DMS53 treated with DMSO at 0.1 percent for 48 hours (cell line): ENCODE measurements around the gene PTPRN2.
"Not testable (repeated sequence)": the region's sequence is repeated elsewhere in the genome, so short reads cannot be mapped to it uniquely, and the experiment has no call there.

Experiments
- DNase-seq: peaks from one replicate; lab custom pipeline; 2025; ENCODE audit not compliant: unreplicated experiment; lab: John Stamatoyannopoulos, UW

The PTPRN2 gene

DNA sequence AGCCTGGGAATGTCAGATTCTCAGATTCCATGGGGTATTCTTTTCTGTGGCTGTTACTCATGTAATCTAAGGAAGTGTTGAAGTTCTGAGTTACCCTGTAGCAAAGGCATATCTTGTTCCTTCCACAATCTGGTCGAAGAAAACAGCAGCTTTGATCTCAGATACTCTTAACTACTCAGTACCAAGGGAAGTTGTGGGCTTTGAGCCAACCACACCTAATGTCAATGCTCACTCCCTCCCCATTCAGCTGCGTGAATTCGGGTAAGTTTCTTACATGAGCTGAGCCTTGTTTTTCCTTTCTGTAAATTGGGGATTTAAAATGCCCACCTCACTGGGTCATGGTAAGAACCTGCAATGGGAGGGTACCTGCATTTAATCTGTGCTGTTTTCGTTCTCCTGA lies 52.5 kb downstream of the PTPRN2 start:
- no peak for DNase-seq

DNA sequence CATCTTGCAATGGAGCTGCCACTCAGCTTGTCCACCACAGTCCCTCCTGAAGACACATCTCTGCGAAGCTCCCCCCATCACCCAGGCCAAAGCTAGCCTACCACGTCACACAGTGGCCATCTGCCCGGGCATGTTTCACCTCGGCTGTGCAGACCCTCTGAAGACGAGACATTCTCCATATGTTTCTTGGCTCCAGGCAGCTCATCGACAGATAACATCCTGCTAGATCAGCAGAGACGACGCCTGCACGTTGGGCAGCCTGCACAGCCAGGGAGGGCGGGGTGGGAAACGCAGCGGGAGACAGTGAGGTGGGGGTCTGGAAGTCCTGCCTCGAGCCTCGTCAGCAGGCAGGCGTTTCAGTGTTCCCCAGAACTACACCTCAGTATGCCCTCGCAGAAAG lies 53.0 kb downstream of the PTPRN2 start:
- DNase-seq, result no peak

DNA sequence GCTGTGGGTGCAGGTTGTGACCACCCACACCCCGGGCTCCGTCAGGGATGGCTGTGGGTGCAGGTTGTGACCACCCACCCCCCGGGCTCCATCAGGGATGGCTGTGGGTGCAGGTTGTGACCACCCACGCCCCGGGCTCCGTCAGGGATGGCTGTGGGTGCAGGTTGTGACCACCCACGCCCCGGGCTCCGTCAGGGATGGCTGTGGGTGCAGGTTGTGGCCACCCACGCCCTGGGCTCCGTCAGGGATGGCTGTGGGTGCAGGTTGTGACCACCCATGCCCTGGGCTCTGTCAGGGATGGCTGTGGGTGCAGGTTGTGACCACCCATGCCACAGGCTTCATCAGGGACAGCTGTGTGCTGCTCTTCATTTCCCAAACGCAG lies 53.5 kb downstream of the PTPRN2 start:
- DNase-seq, result not testable (repeated sequence)

DNA sequence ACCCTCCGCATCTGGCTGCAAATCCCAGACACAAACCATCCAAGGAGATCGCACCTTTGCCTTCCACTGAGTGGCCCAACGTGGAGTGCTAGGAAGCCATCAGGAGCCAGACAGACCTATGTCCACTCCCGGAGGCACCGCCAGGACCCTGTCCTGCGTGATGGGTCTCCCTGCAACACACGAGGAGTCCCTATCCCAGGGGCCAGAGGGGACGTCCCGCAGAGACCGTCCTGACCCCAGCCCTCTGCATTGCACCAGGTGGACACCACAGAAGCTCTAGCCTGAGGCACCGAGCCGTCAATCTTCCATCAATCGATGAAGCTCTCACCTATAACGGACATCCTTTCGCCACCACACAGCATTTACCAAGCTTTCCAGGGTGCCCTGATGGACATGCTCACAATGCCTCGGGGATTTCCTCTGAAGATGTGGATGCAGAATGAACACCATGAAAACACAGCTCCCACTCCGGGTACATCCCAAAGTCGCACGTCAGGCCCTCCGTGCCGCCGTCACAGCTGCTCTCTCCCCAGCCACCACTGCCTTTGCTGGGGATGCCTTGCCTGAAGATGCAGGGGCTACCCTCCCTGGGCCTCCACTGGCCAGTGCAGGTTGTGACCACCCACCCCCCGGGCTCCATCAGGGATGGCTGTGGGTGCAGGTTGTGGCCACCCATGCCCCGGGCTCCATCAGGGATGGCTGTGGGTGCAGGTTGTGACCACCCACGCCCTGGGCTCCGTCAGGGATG lies 54.1 kb downstream of the PTPRN2 start:
- DNase-seq, result no peak

DNA sequence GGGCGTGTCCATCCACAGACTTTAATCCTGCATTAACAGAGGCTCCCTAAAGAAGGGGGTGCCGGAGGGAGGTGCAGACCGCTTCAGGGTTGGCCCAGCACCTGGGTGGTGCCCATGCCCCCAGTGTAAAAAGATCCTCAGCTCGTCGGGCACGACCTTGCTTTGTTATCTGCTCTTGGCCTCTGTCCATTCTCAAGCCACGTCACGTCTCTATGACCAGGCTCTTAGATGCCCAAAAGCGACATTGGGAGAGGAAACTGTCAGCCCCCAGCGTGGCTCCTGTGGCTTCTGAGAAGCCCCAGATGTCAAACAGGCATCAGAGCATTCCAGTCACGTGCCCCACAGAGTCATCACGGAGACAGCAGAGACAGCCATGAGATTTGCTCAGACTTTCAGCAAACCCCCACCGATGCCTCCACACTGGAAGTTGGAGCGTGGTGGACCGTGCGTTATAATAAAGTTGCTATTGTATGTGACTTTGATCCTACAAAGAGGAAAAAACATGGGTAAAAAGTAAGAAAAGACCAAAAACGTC lies 55.5 kb downstream of the PTPRN2 start:
- DNase-seq, result no peak

DNA sequence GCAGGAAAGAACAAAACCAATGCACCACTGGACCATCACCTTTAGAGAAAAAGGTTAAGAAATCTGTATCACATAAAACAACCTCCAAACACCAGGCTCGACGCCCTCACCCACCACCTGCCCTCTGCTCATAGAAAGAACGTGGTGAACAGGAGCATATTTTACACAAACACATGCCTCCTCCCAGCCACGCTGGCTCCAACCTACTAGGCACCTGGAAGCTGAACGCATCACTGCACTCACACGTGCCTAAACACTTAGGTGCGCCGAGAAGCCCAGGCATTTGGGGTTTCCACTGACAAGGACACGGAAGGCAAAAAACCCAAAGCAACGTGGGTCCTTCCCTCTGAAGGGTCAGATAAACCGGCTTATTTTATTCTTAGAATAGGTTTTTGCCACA lies 56.0 kb downstream of the PTPRN2 start:
- no peak for DNase-seq

DNA sequence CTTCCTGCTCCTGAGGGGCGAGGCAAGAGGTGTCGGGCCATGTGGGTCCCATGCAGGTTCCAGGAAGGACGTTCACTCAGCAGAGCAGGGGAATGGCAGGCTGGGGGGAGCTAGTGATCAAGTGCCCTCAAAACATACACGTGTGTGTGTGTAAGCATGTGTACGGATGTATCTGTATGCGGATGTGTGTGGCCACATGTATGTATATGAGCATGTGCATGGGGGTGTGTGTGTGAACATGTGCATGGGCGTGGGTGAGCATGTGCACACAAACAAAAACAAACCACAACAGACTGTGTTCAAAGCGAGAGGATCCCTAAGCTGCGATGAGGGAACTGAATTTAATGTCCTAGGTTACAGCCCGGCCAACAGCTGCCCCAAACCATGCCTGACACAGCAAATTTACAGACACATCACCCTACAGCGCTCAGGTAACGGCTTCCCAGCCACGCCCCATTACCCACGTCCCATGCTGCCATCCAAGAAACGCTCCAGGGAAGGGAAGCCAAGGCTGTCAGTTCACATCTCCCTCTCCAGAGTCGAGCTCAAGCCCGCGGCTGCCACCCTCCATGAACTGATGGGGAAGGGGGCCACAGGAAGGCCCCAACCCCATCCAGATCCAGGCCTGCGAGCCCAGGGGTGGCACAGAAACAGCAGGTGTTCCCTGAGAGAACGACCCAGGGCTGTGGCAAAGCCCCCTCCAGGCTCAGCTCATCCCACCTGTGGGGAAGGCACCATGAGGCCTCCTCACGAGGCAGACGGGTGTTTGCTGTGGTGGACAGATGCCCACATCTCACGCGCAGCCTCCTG lies 56.6 kb downstream of the PTPRN2 start:
- DNase-seq, result no peak

DNA sequence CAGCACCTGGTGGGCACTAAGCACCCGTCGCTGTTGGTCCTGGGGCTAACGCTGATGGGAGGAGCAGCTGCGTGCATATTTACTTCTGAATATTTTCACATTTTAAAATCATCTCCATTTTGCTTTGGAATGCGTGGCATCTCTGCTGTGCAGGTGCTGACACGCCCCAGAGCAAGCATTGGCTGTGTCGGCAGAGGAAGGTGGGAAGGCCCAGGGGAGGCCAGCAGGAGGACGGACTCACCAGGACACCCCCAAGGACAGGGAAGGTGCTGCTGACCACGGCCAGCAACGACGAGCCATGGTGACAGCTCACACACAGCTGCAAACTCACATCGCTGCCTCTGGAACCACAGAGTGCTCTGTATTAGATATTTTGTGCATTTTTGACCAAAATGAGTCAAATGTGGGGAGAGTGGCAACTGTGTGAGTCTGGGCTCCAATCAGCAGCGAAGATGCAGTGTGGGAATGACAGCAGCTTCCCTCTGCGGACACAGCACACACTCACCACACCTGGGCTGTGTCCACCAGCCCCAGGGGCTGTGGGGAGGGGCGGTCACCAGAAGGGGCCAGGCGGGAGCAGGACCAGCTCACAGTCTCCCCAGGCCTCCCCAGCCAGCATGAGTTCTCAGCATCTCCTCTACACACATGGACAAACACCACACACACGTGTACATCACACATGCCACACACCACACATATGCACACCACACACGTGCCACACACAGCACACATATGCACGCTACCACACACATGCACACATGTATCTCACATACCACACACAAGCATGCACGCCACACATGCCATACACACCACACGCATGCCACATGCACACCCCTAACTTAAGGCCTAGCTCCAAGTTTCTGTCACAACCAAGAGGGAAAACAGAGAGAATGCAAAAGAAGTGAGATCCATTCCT lies 58.2 kb downstream of the PTPRN2 start:
- DNase-seq, result no peak

DNA sequence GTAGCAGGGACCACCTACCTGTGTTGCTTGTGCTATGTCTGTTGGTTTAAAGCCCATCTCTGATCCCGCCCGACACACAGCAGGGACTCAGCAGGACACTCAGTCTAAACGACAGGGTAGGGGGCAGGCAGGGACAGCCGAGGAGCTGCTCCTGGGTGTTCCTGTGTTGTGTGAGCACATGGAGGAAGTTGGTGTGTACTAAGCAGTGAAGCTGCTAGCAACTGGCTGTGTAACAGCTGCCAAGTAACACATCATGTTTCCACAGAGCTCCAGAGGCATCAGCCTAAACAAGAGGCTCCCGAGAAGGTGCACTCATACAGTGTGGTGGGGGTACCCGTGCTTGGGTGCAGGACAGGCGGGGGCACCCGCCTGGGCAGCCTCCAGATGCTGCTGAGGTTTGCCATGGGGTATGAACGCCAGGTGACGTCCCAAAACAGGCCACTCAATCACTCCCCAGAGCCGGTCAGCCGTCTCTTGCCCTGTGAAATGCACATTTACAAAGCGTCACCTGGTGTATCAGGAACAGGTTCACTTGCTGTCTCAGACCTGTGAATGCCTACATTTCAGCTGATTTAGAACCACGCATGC lies 59.6 kb downstream of the PTPRN2 start:
- DNase-seq, result no peak

DNA sequence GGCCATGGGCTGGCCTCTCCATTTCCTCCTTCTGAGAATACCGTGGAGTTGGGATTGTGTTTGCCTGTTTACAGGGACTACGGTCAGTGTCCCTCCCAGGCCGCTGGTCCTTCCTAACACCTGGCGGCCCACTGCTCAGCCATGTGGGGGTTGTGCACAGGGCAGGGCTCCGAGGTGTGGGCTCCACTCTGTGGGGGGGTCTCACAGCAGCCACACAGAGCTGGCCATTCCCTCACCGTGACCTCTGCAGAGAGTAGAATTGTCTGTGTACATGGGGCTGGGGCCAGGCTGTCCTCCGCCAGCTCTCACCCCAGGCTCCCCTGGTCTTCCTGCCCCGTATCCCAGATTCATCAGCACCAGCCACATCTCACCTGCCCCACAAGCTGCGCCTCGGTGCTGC lies 60.1 kb downstream of the PTPRN2 start:
- DNase-seq, result no peak

DNA sequence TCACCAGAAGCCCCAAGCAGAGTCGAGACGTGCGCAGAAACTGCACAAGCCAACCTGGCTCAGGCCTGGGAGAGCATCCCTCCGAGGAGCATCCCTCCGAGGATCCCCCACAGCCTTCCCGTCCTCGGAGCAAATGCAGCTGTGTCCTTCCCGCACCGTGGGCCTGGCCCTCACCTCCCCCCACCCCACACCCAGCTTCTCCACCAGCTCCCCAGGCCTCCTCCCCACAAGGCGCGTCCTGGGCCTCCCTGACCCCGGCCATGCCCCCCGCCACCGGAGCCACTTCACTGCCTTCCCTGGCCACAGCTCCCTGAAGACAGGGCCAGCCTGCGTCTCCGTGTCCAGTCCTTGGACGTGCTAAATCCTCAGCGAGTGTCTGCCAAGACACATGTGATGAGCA lies 60.6 kb downstream of the PTPRN2 start:
- DNase-seq, result no peak

DNA sequence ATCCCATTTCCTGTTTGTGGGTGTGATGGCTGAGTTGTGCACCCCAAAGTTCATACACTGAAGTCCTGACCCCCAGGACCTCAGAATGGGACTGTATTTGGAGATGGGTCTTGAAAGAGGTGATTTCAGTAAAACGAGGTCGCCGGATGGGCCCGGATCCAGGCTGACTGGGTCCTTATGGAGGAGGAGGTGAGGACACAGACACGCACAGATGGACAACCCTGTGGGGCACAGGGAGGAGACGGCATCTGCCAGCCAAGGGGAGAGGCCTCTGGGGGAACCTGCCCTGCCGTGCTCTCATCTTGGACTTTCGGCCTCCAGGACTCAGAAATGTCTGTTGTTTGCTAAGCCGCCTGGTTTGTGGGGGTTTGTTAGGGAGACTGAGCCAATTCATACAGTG lies 61.1 kb downstream of the PTPRN2 start:
- no peak for DNase-seq

DNA sequence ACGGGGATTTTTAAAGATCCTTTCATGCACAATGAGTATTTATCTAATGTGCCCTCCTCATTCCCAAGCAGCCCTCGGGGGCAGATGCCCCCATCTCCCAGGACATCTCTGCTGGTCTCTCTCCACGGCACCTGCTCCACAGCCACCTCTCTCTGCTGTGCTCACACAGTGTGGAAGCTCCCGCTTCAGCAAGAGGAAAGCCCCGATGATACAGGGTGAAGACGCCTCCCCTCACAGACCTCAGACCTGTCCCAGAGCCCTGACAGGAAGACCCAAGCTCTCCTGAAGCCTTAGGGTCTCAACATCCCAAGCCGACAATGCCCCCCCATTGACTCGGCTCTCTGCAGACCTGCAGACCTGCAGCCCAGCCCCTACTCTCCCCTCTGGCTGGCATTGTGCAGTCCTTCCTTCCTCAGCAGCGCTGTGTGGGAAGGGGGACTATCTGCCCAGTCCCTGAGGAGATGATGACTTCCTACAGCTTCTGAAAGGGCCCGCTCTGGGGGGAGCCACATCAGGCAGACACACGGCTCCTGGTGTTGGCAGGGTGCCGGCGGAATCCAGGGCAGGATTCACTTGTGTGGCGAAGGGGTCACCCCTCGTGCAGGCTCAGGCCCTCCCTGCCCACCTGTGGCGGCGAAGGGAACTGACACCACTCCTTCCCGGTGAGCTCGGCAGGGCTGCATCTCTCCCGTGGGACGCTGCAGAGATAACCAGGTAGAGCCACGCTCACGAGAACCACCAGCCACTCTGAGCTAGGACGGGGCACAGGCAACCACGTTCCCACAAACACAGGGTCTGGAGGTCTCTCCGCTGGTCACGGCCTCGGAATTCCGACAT lies 61.8 kb downstream of the PTPRN2 start:
- DNase-seq, result no peak

DNA sequence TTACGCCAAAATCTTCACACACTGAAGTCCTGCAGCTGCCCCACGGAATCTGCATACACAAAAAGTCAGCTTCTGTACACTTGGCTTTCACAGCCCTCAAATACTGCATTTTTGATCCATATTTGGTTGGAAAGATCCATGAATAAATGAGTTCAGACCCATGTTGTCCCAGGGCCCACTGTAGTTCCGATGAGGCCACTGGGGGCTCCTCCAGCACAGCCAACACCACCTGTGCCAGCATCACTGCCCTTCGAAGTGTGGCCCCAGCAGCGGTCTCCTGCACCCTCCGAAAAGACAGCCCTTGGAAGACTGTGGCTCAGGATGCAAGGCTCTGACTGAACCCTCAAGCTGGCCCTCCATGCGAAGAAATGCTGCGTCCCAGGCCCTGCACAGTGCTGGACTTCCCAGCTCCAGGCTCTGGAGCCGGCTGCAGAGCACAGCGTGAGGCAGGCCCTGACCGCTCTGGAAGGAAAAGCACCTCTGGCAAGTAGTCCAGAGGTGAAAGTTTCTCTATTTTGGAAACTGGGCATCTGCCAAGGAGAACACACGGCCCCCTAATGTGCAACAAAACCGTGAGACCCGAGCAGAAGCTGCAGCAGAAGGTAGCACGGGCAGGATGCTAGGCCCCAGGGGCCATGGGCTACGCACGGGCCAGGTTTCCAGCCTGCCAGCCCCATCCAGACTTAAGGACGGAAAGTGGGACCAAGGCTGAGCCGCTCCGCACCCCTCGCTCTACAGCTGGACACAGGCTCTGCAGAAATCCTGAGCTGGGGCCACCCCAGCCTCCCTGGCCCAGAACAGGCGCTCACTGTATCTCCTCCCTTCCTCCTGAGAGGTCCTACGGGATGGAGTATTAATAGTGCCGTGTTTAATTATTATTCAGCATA lies 62.6 kb downstream of the PTPRN2 start:
- DNase-seq, result no peak

DNA sequence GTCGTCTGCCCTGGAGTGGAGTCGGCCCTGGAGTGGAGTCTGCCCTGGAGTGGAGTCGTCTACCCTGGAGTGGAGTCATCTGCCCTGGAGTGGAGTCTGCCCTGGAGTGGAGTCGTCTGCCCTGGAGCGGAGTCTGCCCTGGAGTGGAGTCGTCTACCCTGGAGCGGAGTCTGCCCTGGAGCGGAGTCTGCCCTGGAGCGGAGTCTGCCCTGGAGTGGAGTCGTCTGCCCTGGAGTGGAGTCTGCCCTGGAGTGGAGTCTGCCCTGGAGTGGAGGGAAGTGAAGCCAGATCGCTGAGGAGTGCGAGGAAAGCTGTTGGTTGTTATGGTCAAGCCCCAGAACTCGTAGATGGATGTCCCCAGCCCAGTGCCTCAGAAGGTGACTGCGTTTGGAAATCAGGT lies 63.3 kb downstream of the PTPRN2 start:
- not testable (repeated sequence) for DNase-seq

DNA sequence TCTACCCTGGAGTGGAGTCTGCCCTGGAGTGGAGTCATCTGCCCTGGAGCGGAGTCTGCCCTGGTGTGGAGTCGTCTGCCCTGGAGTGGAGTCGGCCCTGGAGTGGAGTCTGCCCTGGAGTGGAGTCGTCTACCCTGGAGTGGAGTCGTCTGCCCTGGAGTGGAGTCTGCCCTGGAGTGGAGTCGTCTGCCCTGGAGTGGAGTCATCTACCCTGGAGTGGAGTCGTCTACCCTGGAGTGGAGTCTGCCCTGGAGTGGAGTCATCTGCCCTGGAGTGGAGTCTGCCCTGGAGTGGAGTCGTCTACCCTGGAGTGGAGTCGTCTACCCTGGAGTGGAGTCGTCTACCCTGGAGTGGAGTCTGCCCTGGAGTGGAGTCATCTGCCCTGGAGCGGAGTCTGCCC lies 63.7 kb downstream of the PTPRN2 start:
- DNase-seq, result not testable (repeated sequence)

DNA sequence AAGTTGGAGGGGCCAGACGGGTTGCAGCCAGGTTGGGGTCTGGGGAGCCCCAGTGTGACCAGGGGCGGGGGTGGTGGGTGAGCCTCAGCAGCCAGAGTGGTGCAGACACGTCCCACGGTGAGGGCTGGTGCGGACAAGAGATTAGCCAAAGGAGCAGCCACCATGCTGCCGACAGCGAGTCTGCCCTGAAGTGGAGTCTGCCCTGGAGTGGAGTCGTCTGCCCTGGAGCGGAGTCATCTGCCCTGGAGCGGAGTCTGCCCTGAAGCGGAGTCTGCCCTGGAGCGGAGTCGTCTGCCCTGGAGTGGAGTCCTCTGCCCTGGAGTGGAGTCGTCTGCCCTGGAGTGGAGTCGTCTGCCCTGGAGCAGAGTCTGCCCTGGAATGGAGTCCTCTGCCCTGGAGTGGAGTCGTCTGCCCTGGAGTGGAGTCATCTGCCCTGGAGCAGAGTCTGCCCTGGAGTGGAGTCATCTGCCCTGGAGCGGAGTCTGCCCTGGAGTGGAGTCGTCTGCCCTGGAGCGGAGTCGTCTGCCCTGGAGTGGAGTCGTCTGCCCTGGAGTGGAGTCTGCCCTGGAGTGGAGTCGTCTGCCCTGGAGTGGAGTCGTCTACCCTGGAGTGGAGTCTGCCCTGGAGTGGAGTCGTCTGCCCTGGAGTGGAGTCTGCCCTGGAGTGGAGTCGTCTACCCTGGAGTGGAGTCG lies 64.3 kb downstream of the PTPRN2 start:
- DNase-seq, result not testable (repeated sequence)

DNA sequence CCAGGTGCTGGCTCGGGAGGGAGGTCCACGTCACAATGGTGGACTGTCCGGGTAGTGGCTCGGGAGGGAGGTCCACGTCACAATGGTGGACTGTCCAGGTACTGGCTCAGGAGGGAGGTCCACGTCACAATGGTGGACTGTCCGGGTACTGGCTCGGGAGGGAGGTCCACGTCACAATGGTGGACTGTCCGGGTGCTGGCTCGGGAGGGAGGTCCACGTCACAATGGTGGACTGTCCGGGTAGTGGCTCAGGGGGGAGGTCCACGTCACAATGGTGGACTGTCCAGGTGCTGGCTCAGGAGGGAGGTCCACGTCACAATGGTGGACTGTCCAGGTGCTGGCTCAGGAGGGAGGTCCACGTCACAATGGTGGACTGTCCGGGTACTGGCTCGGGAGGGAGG lies 65.8 kb downstream of the PTPRN2 start:
- DNase-seq, result not testable (repeated sequence)
